CD14-positive monocyte (primary cell): ENCODE measurements around the gene PLXNC1. TPM values are rescaled to one million over a fixed set of nuclear protein-coding genes. Genes with fewer than 3 reads are reported as not detected.
A peak's percentile ranks its signal among the peaks of the same experiment; 100 is the strongest.

ENCODE experiments used
- DNase-seq, 3 donors: peaks; one replicate each; pipeline ENCODE4 v3.0.0-alpha.2; 2011 to 2022
- H2AFZ ChIP-seq: 2 replicates; pipeline ENCODE4 v1.6.0; 2012; ENCODE audit warnings: mild to moderate bottlenecking, low read depth, low read length, inconsistent platforms; ENCODE audit not compliant: insufficient read depth, poor library complexity, severe bottlenecking
- H3K27ac ChIP-seq, 2 donors: 1 replicate in 1 of 2; 2 replicates in 1 of 2; pipeline ENCODE4 v1.5.1; 2012 to 2013; ENCODE audit warnings: low read length in 2 of 2, control low read depth in 1 of 2, inconsistent platforms in 1 of 2, low read depth in 1 of 2, mild to moderate bottlenecking in 1 of 2
- H3K27me3 ChIP-seq, 2 donors: one replicate each; pipeline versions ENCODE4 v1.6.0 to v1.6.1; 2011 to 2013; ENCODE audit warnings: low read length in 2 of 2; ENCODE audit not compliant: control insufficient read depth in 2 of 2, insufficient read depth in 2 of 2
- H3K36me3 ChIP-seq, 2 donors: replicated peaks in 1 of 2; 1 replicate in 1 of 2; 2 replicates in 1 of 2; pipeline versions ENCODE4 v1.5.1 to v1.6.1; 2012 to 2013; ENCODE audit warnings: low read length in 2 of 2, control low read depth in 1 of 2, inconsistent platforms in 1 of 2, mild to moderate bottlenecking in 1 of 2; ENCODE audit not compliant: insufficient read depth in 2 of 2, control insufficient read depth in 1 of 2
- H3K4me1 ChIP-seq, 2 donors: 1 replicate in 1 of 2; 2 replicates in 1 of 2; pipeline versions ENCODE4 v1.5.1 to v1.6.1; 2012 to 2013; ENCODE audit warnings: low read length in 2 of 2, control low read depth in 1 of 2, inconsistent platforms in 1 of 2, mild to moderate bottlenecking in 1 of 2, moderate library complexity in 1 of 2; ENCODE audit not compliant: insufficient read depth in 2 of 2, control insufficient read depth in 1 of 2
- H3K4me2 ChIP-seq: replicated peaks from 2 replicates; pipeline ENCODE3; 2012; ENCODE audit warnings: low read length, moderate library complexity, mild to moderate bottlenecking; ENCODE audit not compliant: poor library complexity, severe bottlenecking; ENCODE audit errors: extremely low read depth
- H3K4me3 ChIP-seq, 3 experiments: fragments of 200-600 bp in 1 of 3; sonication (generic) in 1 of 3; replicated peaks in 1 of 3; 1 replicate in 2 of 3; 2 replicates in 1 of 3; pipeline ENCODE4 v1.5.1; 2011 to 2013; ENCODE audit warnings: low read length in 3 of 3, mild to moderate bottlenecking in 3 of 3, control low read depth in 2 of 3, low read depth in 2 of 3, inconsistent platforms in 1 of 3, moderate library complexity in 1 of 3
- H3K79me2 ChIP-seq: 2 replicates; pipeline ENCODE4 v1.6.0; 2012; ENCODE audit warnings: mild to moderate bottlenecking, control low read depth, inconsistent platforms, low read length, moderate library complexity; ENCODE audit not compliant: insufficient read depth
- H3K9ac ChIP-seq: 2 replicates; pipeline ENCODE4 v1.6.0; 2017; ENCODE audit warnings: low read length, mild to moderate bottlenecking; ENCODE audit not compliant: insufficient read depth, poor library complexity, severe bottlenecking
- H3K9me3 ChIP-seq, 2 donors: replicated peaks in 1 of 2; 1 replicate in 1 of 2; 2 replicates in 1 of 2; pipeline versions ENCODE4 v1.5.1 to v1.6.1; 2012 to 2013; ENCODE audit warnings: low read length in 2 of 2, control low read depth in 1 of 2; ENCODE audit not compliant: control insufficient read depth in 1 of 2, insufficient read depth in 1 of 2
- H4K20me1 ChIP-seq: 2 replicates; pipeline ENCODE4 v1.6.0; 2012; ENCODE audit warnings: mild to moderate bottlenecking, low read length, control low read depth, moderate library complexity; ENCODE audit not compliant: insufficient read depth
- H3K27ac Mint-ChIP-seq, 7 donors: one replicate each; pipeline ENCODE4 v1.8.0; 2020; ENCODE audit warnings: mild to moderate bottlenecking in 7 of 7, mixed read lengths in 7 of 7, moderate library complexity in 6 of 7, inconsistent platforms in 2 of 7
- H3K27me3 Mint-ChIP-seq, 3 donors: one replicate each; pipeline ENCODE4 v1.8.0; 2021 to 2022; ENCODE audit warnings: low read depth in 3 of 3, mild to moderate bottlenecking in 3 of 3, mixed read lengths in 3 of 3, moderate library complexity in 3 of 3, inconsistent platforms in 1 of 3
- H3K36me3 Mint-ChIP-seq, 2 donors: one replicate each; pipeline ENCODE4 v1.8.0; 2020; ENCODE audit warnings: mixed read lengths in 2 of 2, inconsistent platforms in 1 of 2, mild to moderate bottlenecking in 1 of 2
- H3K4me1 Mint-ChIP-seq: one replicate; pipeline ENCODE4 v1.8.0; 2020; ENCODE audit warnings: mild to moderate bottlenecking, mixed read lengths
- H3K4me3 Mint-ChIP-seq, 2 donors: one replicate each; pipeline ENCODE4 v1.8.0; 2020; ENCODE audit warnings: mild to moderate bottlenecking in 2 of 2, mixed read lengths in 2 of 2, moderate library complexity in 1 of 2
- H3K9me3 Mint-ChIP-seq, 7 donors: one replicate each; pipeline ENCODE4 v1.8.0; 2020 to 2022; ENCODE audit warnings: mixed read lengths in 7 of 7, mild to moderate bottlenecking in 6 of 7, moderate library complexity in 6 of 7, inconsistent platforms in 2 of 7
- WGBS: methylation state at CpG from one replicate; pipeline ENCODE4 v1.1.5; 2013; ENCODE audit warnings: missing lambda C conversion rate; ENCODE audit not compliant: insufficient coverage; 5-methylcytosine and 5-hydroxymethylcytosine counted together
- intact Hi-C, 2 donors: fragments of 100-400 bp; cut with micrococcal nuclease; formaldehyde crosslinking; loops; one replicate each; pipeline versions ENCODE4 v1.15.0 to v1.15.1; 2023
- polyA plus RNA-seq, 3 donors: library from polyadenylated mRNA; depleted of rRNA in 1 of 3; unstranded in 2 of 3; stranded (reverse) in 1 of 3; fragments of 300-500 nt in 2 of 3; fragments of >200 nt in 1 of 3; fragmentation: Illumina TruSeq in 2 of 3; gene quantifications; 1 replicate in 2 of 3; 2 replicates in 1 of 3; pipeline ENCODE4 v1.2.3, GENCODE V29; 2012 to 2021
- TF ChIP-seq, protein P1 (sequence below): fragments of 200-600 bp; IDR thresholded peaks from one replicate; pipeline ENCODE4 v1.8.0; 2022; ENCODE audit warnings: antibody characterized with exemption, mild to moderate bottlenecking

The PLXNC1 gene
- polyA plus RNA-seq, 3 donors, result 14.3 to 35.2 (median 15.4) TPM

DNA sequence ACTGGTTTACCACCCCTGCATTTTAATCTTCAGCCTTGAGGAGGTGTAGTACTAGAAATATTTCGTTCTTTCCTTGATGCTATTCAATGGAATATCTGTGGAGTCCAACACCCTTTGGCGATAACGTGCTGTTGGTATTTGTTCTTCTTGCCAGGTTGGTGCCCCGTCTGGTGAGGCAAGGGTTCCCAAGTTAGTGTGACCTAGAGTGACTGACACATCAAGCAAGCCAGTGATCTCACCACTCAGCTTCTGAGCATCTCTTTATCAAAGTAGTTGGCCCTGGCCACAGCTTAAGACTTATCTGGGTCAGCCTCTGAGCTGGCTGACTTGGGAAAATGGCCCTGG lies 60.2 kb downstream of the PLXNC1 start:
- peaks cover 45 to 51% of the 10 kb centered on the region in 2 donors for H3K36me3 Mint-ChIP-seq
- Histone ChIP-seq H3K27me3 (no peaks in the 10 kb centered on the region), H3K4me2 (peak overlapping the region; percentile 76), H4K20me1 (peaks cover 9% of the 10 kb centered on the region), H2AFZ (peak overlapping the region; percentile 53), H3K27ac (peak overlapping the region; percentile 91 to 99), H3K9ac (peak overlapping the region; percentile 78), H3K9me3 (no peaks in the 10 kb centered on the region), H3K36me3 (peaks cover 16 to 35% of the 10 kb centered on the region in 2 donors), H3K79me2 (peaks cover 33% of the 10 kb centered on the region), H3K4me1 (peaks cover 59% of the 10 kb centered on the region in 2 donors), H3K4me3 (peak overlapping the region in 1 of 3 experiments; percentile 67)
- H3K4me3 Mint-ChIP-seq, result peak overlapping the region; percentile 56 to 79
- 94% methylated on average over 3 of the region's 4 CpGs for WGBS
- H3K9me3 Mint-ChIP-seq, result peaks cover 0 to 5% (median 2%) of the 10 kb centered on the region in 7 donors
- peak in 2 of 3 donors; percentile 28 to 80 for DNase-seq
- intact Hi-C loops, result loop anchor here in 1 of 2 donors (5.0 kb wide), 2 partner anchors 36 to 61 kb away; partner anchors contain the start of gene PLXNC1
- H3K27me3 Mint-ChIP-seq, result no peaks in the 10 kb centered on the region
- peak overlapping the region; percentile 95 to 100 (median 98) for H3K27ac Mint-ChIP-seq
- peaks cover 60% of the 10 kb centered on the region for H3K4me1 Mint-ChIP-seq
- TF ChIP-seq, protein P1, sequence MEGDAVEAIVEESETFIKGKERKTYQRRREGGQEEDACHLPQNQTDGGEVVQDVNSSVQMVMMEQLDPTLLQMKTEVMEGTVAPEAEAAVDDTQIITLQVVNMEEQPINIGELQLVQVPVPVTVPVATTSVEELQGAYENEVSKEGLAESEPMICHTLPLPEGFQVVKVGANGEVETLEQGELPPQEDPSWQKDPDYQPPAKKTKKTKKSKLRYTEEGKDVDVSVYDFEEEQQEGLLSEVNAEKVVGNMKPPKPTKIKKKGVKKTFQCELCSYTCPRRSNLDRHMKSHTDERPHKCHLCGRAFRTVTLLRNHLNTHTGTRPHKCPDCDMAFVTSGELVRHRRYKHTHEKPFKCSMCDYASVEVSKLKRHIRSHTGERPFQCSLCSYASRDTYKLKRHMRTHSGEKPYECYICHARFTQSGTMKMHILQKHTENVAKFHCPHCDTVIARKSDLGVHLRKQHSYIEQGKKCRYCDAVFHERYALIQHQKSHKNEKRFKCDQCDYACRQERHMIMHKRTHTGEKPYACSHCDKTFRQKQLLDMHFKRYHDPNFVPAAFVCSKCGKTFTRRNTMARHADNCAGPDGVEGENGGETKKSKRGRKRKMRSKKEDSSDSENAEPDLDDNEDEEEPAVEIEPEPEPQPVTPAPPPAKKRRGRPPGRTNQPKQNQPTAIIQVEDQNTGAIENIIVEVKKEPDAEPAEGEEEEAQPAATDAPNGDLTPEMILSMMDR, result no peak

DNA sequence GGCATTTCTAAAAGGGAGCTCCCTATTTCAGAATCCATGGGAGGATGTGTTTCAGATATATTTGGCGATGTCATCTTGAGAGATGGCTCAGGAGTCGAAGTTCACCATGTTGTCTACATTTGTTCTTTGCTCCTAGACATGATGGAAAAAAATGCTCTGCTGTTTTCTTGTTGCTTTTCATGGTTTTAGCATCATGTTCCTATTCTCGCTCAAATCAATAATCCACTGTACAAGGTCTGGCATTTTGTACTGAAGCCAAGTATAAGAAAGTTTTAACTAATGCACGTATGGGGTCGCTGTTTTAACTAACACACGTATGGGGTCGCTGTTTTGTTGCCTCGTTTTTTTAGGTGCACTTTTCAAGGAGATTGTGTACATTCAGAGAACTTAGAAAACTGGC lies 60.9 kb downstream of the PLXNC1 start:
- H3K27me3 Mint-ChIP-seq, result no peaks in the 10 kb centered on the region
- peak overlapping the region in 1 of 2 donors; percentile 99 for H3K27ac ChIP-seq
- H3K9me3 Mint-ChIP-seq, result peaks cover 0 to 5% (median 2%) of the 10 kb centered on the region in 7 donors
- no peaks in the 10 kb centered on the region for H3K9me3 ChIP-seq
- no peak overlapping the region for H2AFZ ChIP-seq
- H4K20me1 ChIP-seq, result peaks cover 3% of the 10 kb centered on the region
- H3K79me2 ChIP-seq, result peaks cover 33% of the 10 kb centered on the region
- intact Hi-C loops, result loop anchor here in 1 of 2 donors (5.0 kb wide), 2 partner anchors 37 to 62 kb away; partner anchors contain the start of gene PLXNC1
- no peaks in the 10 kb centered on the region for H3K27me3 ChIP-seq
- peaks cover 53% of the 10 kb centered on the region in 2 donors for H3K4me1 ChIP-seq
- H3K4me2 ChIP-seq, result no peak overlapping the region
- WGBS, result 83% methylated on average over 7 of the region's 8 CpGs
- peaks cover 16 to 34% of the 10 kb centered on the region in 2 donors for H3K36me3 ChIP-seq
- peaks cover 54% of the 10 kb centered on the region for H3K4me1 Mint-ChIP-seq
- DNase-seq, result no peak
- H3K27ac Mint-ChIP-seq, result peak overlapping the region in 6 of 7 donors; percentile 19 to 100 (median 86)
- TF ChIP-seq, protein P1, result no peak
- peaks cover 43 to 54% of the 10 kb centered on the region in 2 donors for H3K36me3 Mint-ChIP-seq
- H3K9ac ChIP-seq, result no peak overlapping the region
- H3K4me3 Mint-ChIP-seq, result no peak overlapping the region
- no peak overlapping the region for H3K4me3 ChIP-seq
